Measurements from ENCODE around the gene ZNF182.
"Not testable (repeated sequence)": the region's sequence is repeated elsewhere in the genome, so short reads cannot be mapped to it uniquely, and the experiment has no call there.

DNA sequence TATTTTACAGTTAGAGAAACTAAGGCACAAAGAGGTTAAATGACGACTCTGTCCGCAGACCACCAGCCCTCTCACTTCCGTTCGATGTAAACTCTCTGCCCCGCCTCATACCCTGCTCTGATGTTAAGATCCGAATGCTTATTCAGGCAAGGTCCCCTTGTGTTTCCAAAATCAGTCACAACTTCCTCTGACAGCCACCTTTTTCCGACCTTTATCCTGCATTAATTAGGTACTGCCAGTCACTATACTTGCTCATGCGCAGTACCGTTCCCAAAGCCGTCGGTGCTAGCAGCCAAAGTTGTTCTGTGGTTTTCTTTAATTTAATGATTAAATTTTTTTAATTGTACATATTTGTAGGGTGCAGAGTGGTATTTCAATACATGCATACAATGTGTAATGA is 16.7 kb upstream of the ZNF182 start:
- TF ChIP-seq POLR2A, CTCF (IDR thresholded peaks at IDR 0.05): not testable (repeated sequence)
